SW 1271 (cell line): ENCODE data around the gene FMNL2.
"Not testable (repeated sequence)": the region's sequence is repeated elsewhere in the genome, so short reads cannot be mapped to it uniquely, and the experiment has no call there.

ENCODE experiments used
- DNase-seq, 2 experiments: peaks; one replicate each; lab custom pipeline; 2025; lab: John Stamatoyannopoulos, UW

Gene FMNL2

DNA sequence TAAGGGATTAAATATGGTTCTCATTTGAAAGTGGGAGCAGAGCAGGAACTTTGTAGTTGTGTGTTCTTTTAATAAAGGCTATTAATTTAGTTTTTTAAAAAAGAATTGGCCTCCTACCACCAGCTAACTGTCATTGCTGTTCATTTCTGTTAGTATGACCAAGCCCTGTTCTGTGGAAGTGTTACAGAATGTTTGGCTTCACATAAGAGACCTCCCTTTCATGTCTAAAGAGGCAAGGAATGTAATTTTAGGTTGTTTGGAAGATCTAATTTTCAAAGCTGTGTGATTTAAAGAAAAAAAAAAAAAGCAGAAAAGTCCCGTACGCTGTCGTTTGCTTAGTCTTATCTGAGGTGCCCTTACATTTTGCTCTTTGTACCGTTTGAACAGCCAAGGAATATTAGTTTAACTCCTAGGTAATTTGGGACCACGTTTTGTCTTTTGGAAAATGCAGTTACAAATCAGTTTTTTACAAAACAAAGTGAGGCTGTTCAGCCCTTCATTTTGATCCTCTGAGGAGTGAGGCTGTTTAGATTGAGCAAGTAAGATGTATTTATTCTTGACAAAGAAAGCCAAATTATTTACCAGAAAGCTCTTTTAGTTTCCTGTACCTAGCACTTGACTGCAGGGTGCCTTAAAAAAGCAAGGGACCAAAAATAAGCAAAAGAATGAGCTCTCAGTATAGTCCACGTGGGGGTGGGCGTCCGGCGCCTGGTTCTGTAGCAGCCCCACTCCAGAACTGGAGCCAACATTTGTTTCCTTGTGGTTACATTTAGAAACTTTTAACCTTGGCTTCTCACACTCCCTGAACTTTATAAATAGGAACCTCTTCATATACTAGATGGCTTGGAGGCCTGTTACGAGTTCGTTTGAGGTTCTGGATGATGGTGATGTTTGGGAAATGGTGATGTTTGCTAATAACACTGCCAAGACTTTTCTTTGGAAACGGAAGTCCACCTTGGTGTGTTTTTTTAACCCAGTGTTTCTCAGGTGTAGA is 136.2 kb downstream of the FMNL2 start:
- no peak for DNase-seq

DNA sequence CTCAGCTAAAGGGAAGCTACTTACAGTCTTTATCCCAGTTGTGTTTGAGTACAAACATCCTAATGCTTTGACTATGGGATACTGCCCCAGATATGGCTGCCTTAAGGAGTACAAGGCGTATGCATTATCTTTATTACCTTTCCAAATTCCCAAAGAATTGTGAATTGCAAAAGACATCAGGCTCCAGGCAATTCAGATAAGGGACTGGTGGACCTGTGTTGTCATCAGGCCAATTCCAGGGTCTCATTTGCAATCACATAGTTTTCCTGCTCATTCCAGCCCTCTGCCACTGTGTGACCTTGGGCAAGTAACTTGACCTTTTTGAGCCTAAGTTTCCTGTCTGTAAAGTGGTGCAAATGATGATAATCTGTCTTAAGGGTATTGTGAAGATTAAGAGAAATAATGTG is 137.5 kb downstream of the FMNL2 start:
- DNase-seq = no peak

DNA sequence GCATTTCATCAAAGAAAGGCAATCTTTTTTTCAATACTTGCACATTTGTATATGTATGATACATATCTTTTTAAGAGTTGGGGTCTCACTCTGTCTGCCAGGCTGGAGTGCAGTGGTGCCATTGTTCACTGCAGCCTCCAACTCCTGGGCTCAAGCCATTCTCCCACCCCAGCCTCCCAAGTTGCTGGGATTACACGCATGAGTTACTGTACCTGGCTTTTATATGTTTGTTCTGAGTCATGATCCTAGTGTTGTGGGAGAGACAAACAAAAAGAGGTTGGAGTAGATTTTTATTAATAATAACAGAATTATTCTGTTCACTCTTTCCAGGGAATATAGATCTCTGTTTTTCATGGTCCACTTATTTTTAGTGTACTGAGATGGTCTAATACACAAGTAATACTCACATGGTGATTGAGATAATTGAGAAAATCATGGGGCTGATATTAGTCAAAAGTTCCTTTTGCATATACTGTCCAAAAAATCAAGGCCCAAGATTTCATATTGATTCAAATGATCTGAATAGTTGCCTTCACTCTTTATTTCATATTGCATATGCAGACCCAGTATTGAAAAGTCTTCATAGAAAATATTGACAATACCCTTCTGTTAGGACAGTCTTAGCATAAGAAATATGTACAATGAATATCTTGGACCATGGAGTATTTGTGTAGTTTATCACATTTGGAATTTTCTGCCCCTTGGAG is 138.3 kb downstream of the FMNL2 start:
- DNase-seq = no peak

DNA sequence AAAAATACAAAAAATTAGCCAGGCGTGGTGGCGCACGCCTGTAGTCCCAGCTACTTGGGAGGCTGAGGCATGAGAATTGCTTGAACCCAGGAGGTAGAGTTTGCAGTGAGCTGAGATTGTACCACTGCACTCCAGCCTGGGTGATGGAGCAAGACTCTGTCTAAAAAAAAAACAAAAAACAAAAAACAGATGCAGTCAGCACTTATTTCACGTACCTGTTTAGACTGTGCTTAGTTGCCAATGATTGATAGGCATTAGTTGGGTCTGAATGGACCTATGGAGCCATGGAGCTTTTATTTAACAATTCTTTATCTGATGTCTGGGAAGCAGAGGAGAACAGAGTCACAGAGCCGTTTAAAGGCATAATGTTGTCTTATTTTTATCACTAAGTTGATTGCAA is 139.5 kb downstream of the FMNL2 start:
- DNase-seq = not testable (repeated sequence)

DNA sequence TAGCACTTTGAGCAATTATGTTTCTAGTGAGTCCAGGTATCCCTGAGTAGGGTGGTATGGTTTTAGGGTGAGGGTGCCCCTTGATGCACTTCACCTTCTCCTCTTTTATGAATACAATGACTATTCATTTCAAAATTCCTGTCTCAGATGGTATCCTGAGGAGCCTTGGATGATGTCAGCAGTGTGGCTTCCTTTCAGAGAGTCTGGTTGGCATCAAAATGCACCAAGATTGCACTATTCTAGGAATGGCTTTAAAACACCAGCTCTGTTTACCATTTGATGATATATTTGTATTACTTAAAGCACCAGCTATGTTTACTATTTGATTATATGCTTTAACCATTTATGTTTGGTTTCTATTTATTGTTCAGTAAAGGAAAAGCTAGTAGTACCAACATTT is 141.0 kb downstream of the FMNL2 start:
- no peak for DNase-seq

DNA sequence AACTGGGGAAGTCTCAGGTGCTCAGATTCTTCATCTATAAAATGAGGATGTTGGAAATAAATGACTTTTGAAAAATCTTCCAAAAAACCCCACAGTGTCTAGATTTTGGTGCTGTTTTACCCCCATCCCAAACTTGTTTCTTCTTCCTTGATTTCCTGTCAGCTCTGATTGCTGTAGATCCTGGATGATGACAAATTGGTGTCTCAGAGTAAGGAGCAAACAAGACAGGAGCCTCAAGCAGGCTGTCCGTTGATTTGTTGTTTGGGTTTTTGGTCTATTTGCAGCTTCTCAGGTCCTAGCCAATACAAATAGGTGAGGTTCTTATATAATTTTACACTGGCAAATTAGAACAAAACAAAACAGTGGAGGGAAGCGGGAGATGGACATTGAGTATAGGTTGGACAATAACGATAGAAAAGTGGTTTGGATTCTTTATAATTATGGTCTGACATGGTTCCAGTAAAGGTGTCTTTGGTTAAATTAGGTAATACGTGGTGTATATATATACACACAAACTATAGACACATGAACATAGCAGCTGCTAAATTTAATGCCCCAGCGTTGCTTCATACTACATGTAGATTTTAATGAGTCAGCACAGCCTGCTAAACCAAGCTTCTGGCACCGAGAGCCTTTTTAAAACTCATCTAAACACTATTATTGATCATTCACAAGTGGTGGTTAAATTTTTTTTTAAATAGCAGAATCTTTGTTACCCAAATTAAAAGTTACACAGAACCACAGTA is 142.5 kb downstream of the FMNL2 start:
- DNase-seq = no peak

DNA sequence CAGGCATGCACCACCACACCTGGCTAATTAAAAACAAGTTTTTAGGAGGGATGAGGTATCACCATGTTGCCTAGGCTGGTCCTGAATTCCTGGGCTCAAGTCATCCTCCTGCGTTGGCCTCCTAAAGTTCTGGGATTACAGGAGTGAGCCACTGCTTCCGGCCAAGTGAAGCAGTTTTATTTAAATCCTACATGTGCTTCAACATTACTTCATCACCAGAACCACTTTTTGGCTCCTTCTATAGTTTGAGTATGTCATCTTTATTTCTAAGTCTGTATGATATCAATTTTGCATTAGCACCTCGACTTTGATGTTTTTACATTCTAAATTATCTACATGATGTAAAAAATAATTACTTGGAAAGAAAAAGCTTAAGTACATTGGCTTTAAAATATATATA is 144.3 kb downstream of the FMNL2 start:
- DNase-seq = no peak

DNA sequence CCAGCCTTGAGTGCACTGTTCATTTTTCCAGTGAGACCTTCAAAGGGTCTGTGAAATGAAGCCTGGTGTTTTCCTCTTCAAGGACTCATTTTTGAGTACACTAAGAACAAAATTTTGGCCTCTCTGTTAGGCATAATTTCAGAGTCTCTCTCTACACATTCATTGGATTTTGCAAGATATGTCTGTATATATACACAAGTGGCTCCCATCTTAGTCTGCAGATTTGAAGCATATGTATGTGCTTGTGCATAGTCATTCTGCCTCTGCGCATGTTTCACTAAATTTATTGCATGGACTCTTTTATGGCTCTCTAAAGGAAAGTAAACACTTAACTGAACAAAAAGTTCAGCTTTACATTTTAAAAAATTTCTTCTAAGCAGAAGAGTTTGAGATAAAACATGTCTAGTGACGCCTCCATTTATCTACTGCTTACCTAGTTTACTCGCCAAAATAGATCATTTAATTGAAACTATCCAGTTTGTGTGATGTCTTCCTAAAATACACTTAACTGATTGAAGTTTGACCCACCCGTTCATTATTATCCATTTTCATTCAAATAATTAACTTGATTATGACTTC is 145.9 kb downstream of the FMNL2 start:
- no peak for DNase-seq

DNA sequence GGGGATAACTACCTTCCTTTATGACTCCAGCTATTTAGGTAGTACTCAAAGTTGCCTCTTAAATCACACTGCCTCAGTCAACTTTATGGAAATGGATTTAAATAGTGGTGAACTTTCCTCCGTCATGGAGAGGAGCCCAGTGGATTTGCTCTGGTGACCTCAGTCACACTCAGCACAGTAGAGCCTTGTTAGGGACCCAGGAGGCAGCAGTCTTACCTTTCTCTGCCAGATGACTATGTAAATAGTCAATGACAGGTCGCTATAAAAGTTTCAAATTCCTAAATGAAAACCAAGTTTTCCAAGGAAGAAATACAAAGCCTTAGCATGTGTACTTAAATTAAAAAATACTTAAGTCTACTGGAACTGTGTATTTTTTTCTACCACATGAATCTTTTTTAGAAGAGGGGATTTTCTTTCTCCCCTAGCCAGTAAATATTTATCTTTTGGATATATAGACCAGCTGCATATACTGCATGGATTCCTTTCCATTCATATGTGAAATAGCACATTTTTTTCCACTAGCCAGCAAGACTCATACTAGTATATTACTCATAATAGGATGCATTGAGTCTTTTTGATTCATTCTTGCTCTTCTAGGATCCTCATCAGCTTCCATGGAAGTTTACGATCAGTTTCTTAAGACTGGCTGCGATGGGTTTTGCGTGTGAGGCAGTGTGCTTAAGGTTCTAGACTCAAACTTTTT is 147.1 kb downstream of the FMNL2 start:
- no peak for DNase-seq

DNA sequence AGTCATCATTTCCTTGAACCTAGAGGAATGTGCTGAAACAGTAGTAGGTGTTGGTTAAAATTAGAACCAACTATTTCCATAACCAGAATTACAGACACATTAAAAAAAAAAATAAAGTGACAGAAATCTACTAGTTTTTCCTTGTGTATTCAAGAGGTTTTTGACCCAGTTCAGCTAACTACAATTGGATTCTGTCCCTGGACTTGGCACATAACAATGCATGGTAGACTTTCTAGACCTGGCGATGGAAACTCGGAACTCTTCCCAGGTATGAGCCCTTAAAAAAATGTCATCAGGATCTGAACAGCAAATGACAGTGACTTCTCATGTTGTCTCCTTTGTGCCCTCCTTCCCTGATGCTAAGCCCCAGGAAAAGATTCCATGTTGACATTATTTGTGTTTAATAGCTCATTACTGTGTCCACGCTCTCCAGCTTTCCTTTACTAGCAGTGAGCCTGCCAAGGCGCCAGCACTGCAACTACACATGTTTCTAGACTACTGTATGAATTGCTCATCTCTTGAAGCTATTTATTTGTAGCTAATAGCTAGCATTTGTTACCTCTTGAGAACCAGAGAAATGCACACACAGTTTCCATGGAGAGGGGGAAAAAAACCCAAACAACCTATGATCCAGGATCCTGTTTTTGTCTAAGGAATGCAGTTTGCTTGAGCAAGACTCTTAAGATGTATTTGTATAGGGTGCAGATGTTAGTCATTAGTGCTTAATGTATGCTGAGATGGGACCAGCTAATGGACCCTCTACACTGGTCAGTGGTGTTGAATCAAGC is 148.5 kb downstream of the FMNL2 start:
- DNase-seq = no peak

DNA sequence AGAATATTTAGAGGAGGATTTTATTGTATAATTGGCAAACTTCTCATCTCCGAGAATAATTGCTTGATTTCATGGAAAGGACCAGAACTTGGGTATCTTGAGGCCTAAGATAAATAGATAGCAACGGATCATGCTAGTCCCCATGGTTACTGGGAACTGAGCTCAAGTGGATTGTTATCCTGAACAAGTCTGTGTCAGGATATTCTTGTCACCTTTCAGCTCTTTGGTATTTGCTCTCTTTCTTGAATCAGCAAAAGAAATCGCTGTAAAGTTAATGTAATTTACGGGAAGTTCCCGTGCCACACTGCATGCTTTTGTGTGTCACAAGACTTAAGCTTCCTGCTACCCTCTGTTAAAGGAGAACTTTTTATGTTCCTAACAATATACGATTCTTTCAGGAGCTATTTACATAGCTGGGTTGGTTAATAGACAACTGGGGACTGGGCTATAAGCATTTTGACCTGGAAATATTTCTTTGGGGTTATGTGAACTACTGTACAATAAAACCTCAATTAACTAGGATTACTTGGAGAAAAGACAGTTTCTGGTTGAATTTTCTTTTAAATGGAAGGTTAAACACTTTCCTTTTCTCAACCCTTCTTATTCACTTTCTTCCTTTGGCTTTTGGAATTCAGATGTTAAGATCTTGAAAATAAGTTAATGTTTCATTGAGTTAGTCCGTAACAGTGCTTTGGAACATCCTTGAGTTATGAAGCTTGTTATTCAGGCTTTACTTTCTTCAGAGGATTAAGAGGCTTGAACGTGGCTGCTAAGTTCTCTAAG is 151.2 kb downstream of the FMNL2 start:
- DNase-seq = no peak

DNA sequence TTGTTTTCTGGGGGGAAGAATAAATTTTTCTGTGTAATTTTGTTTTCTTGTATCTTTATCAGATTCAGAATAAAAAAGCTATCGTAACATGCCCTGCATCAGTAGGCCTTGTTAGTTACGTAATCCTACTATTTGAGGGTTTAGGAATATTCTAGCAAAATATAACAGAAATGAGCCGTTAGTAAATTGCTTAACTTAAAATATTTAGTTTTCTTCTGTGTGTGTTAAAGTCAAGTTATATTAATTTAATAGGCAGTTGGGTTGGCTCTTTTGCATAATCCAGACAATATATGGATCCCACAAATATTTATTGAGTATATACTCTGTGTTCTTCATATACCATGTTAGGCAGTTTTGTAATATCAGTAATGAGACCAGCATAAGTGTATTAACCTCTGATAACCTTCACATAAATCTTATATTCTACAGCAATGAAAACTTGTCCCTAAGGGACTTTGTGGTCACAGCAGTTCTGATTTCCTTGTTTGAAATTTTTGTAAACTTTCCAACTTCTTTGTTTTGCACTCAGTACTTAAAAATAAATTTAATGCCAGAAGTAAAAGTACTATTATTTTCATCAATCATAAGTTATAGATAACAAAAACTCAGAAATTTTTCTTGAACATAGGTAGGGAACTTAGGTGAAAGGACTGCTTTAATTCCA is 151.9 kb downstream of the FMNL2 start:
- no peak for DNase-seq

DNA sequence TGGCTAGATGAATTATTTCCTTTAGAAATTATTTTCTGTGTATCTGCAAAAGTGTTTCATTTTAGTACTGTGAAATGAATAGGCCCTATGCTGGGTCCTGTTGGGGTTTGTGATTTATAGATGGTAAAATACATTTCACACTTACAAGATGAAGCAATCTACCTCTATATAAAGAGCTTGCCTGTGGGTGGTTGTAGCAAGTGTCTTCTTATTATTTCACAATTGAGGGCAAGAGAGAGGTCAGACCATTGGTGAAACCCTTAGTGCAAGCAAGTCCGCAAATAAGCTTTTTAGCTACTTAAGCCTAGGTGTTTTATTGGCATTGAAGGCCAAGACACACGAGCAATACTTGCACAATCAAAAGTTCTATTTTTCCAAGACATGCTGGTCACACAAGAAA is 153.1 kb downstream of the FMNL2 start:
- no peak for DNase-seq

DNA sequence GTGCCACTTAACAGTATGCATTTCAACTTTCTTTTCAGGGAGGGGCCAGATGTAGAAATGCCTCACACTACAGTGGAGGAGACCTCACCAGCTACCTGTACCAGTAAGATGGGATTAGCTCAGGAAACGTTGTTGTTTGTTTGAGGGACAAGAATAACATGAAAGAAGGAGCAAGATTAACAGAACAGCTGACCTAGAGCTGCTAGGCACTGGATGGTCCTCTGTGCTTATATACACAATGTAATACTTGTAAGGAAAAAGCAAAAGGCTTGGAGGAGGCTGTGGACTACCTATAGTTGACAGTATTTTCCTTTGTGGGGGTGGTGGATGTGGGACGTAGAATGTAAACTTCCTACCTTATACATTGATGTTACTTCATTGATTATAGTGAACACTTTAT is 154.4 kb downstream of the FMNL2 start:
- DNase-seq = no peak

DNA sequence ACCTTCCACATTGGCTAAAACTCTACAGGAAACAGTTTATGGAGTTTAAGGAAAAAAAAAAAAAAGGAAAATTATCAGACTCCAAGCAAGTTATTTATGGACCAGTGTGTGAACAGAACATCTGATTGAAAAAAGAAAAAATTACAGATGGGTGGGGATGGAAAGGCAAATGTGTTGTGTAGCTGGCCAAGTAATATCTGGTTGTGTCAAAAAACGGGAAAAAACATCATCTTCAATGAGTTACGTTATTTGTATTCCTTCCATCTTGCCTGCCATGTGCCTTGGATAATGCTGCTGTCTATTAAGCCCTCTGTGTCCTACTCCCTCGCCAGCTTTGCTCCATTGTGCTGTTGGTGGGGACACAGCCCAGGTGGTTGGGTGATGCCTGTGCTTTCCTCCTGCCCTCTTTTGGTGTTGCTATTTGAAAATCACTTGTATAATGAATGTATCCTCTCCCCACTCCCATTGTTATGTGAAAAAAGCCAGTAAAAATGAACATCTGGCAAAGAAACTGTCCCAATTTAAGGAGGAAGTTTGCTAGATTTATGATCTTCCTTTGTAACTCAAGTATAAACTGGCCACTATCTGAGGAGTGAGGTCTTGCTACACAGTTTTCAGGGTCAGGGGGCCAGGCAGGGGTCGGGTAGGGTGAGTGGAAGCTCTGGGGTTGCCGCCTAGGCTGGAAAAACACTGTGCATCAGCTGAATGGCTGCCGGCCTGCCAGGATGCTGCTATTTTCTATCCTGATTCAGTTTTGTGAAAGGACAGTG is 155.9 kb downstream of the FMNL2 start:
- DNase-seq = no peak

DNA sequence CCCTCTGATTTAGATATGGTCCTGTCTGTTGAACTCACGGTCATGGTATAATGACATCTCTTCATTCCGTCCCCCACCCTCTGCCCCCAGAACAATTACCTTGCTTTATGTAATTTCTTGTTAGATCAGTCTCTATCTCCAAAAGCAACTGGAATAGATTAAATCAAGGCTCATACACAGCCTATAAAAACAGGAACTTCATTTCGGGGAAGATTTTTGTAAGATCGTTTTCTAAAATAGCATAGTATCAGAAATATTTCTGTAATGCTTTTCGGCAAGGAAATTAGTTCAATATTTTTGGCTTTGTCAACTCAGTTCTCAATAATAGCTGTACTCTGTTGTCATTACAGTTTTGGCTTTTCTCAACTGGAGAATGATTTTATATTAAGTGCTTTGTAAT is 157.2 kb downstream of the FMNL2 start:
- DNase-seq = no peak

DNA sequence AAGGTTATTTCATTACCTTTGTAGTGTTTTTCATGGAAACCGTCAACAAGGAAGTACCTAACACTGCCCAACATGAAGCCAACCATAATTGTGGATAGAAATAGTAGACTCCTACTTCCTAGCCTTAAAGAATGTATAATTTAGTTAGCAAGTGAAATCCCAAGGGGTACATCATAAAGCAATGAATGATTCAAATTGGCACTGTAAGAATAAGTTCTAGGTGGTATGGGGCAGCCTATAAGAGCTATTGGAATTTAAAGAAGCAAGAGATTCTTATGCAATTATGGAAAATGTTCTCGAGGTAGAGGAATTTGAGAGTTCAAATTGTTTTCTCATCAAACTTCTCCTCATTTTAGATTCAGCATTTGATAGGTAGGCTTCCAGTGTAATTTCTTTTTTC is 157.9 kb downstream of the FMNL2 start:
- no peak for DNase-seq

DNA sequence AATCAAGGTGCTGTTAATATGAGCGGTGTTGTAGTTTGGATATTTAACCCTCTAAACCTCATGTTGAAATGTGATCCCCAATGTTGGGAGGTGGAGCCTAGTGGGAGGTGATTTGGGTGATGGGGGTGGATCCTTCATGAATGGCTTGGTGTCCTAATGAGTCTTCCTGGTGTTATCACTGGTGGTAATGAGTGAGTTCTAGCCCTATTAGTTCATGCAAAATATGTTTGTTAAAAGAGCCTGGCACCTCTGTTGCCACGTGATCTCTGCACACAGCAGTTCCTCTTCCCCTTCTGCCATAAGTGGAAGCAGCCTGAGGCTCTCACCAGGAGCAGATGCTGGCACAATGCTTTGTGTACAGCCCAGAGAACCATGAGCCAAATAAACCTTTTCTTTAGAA is 158.4 kb downstream of the FMNL2 start:
- no peak for DNase-seq
